ENCODE data around the gene ZNF536.

ZNF536 gene

GRCh38 chr19:30364866-30365800 is 7.1 kb upstream of the ZNF536 start:
- no peak for DNase-seq

GRCh38 chr19:30366282-30366681 is 5.9 kb upstream of the ZNF536 start:
- no peak for DNase-seq

- DNase-seq: no peak
These were observed 5.2 kb upstream of the ZNF536 start for GRCh38 chr19:30367006-30367405.

GRCh38 chr19:30367421-30367820 is 4.8 kb upstream of the ZNF536 start:
- no peak for DNase-seq

- DNase-seq: no peak
These were observed 2.4 kb upstream of the ZNF536 start for GRCh38 chr19:30369833-30370232.

GRCh38 chr19:30371161-30371836 is 885 bp upstream of the ZNF536 start:
- DNase-seq: no peak

GRCh38 chr19:30373593-30373992 is 1.4 kb downstream of the ZNF536 start:
- no peak for DNase-seq

- no peak for DNase-seq
These were observed 2.3 kb downstream of the ZNF536 start for GRCh38 chr19:30374539-30374864.

GRCh38 chr19:30374865-30375552 is 2.8 kb downstream of the ZNF536 start:
- DNase-seq: no peak

- DNase-seq: no peak
These were observed 3.4 kb downstream of the ZNF536 start for GRCh38 chr19:30375553-30376031.

- no peak for DNase-seq
These were observed 4.1 kb downstream of the ZNF536 start for GRCh38 chr19:30376272-30376671.

- no peak for DNase-seq
These were observed 4.7 kb downstream of the ZNF536 start for GRCh38 chr19:30376826-30377425.

- no peak for DNase-seq
These were observed 6.5 kb downstream of the ZNF536 start for GRCh38 chr19:30378701-30379100.

- DNase-seq: no peak
These were observed 7.8 kb downstream of the ZNF536 start for GRCh38 chr19:30379841-30380610.

- DNase-seq: no peak
These were observed 9.2 kb downstream of the ZNF536 start for GRCh38 chr19:30381366-30381765.

- DNase-seq: no peak
These were observed 13.0 kb downstream of the ZNF536 start for GRCh38 chr19:30385174-30385573.

- no peak for DNase-seq
These were observed 13.5 kb downstream of the ZNF536 start for GRCh38 chr19:30385666-30386065.

GRCh38 chr19:30386551-30387143 is 14.5 kb downstream of the ZNF536 start:
- no peak for DNase-seq

- no peak for DNase-seq
These were observed 15.3 kb downstream of the ZNF536 start for GRCh38 chr19:30387311-30388115.

GRCh38 chr19:30388327-30388726 is 16.1 kb downstream of the ZNF536 start:
- no peak for DNase-seq

GRCh38 chr19:30388819-30389218 is 16.6 kb downstream of the ZNF536 start:
- no peak for DNase-seq

Measured in GF-D8 (cell line).